CD4-positive, alpha-beta T cell treated with Interleukin-1 beta for 1 hour (primary cell): ENCODE data around the gene SNAI3.
A peak's percentile ranks its signal among the peaks of the same experiment; 100 is the strongest.

Experiments used
- DNase-seq, 2 donors: peaks; one replicate each; pipeline ENCODE4 v3.0.0-alpha.2; 2020 to 2022

Gene SNAI3

GRCh38 chr16:88665148-88665547 lies 21.2 kb downstream of the SNAI3 start:
- no peak for DNase-seq

GRCh38 chr16:88662843-88663606 lies 23.3 kb downstream of the SNAI3 start, which contains the start of gene MVD:
TSS of gene MVD (minus strand) at chr16:88663091. CDS start at chr16:88663080, 11 bp downstream.
- DNase-seq, result peak; percentile 96 to 97

GRCh38 chr16:88662222-88662842 lies 24.0 kb downstream of the SNAI3 start:
- DNase-seq, result no peak

- DNase-seq, result no peak
Observed at GRCh38 chr16:88661468-88661867, 24.8 kb downstream of the SNAI3 start.

GRCh38 chr16:88659160-88659559 lies 27.1 kb downstream of the SNAI3 start:
- no peak for DNase-seq

GRCh38 chr16:88658714-88659113 lies 27.6 kb downstream of the SNAI3 start:
- DNase-seq, result no peak

- no peak for DNase-seq
Observed at GRCh38 chr16:88657371-88657770, 28.9 kb downstream of the SNAI3 start.

- DNase-seq, result no peak
Observed at GRCh38 chr16:88656291-88656980, 29.9 kb downstream of the SNAI3 start.

GRCh38 chr16:88655733-88656281 lies 30.5 kb downstream of the SNAI3 start:
- no peak for DNase-seq

- DNase-seq, result no peak
Observed at GRCh38 chr16:88655053-88655732, 31.1 kb downstream of the SNAI3 start.

GRCh38 chr16:88654363-88655052 lies 31.8 kb downstream of the SNAI3 start:
- DNase-seq, result no peak

GRCh38 chr16:88653596-88654362 lies 32.5 kb downstream of the SNAI3 start:
- DNase-seq, result no peak

- DNase-seq, result no peak
Observed at GRCh38 chr16:88653101-88653500, 33.2 kb downstream of the SNAI3 start.

- no peak for DNase-seq
Observed at GRCh38 chr16:88652762-88653063, 33.6 kb downstream of the SNAI3 start.

- DNase-seq, result no peak
Observed at GRCh38 chr16:88651989-88652761, 34.1 kb downstream of the SNAI3 start.

- peak; percentile 87 for DNase-seq
Observed at GRCh38 chr16:88651276-88651988, 34.9 kb downstream of the SNAI3 start.

GRCh38 chr16:88650749-88651275 lies 35.5 kb downstream of the SNAI3 start, which contains the start of gene CYBA:
TSS of gene CYBA (minus strand) at chr16:88651053. CDS start at chr16:88651013, 40 bp downstream.
- peak; percentile 89 to 90 for DNase-seq

GRCh38 chr16:88649924-88650748 lies 36.2 kb downstream of the SNAI3 start:
- peak; percentile 43 to 51 for DNase-seq
